GM12891 (cell line): Measurements from ENCODE around the gene STOX2.

Experiments used
- POLR2A ChIP-seq: IDR thresholded peaks from 2 replicates; pipeline ENCODE4 v1.6.1; 2011; ENCODE audit warnings: low read depth, low read length, control low read depth
- POLR2AphosphoS5 ChIP-seq: IDR thresholded peaks from 2 replicates; pipeline ENCODE4 v1.6.1; 2011; ENCODE audit warnings: low read depth, low read length, control low read depth

DNA sequence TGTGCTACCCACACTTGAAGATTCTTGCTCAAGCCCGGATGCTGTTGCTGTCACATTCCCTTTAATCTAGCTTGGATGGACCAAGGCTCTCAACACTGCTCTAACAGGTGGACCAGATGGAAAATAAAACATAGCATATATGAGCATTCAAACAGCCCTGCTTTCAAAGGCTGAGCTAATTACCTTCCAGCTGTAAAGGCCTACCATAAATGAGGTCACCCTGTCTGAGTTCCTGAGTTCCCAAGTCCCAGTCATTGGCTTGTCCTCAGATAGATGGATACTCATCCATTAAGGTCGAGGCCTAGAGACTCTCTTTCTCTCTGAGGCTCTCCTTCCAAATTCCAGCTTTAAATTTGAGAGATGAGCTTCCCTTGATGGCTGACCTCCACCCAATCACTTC, 147.5 kb downstream of the STOX2 start:
- TF ChIP-seq POLR2AphosphoS5 = no peak
- no peak for TF ChIP-seq POLR2A
